ENCODE results near the gene AP5M1. TPM values are rescaled to one million over a fixed set of nuclear protein-coding genes. Genes with fewer than 3 reads are reported as not detected.

Gene AP5M1
- total and polyA plus RNA-seq, 2 of the 4 experiments (the other 2 are of a cell fraction) = 16.1 to 28.3 TPM

GRCh38 chr14:57259672-57260071 is 9.1 kb upstream of the AP5M1 start:
- ATAC-seq (ENCODE audit: low read depth) (no peak), DNase-seq (no peak)
- no peak overlapping the region for H2AK5ac ChIP-seq (ENCODE audit: low read depth, low read length)
- H3K9me1 ChIP-seq (ENCODE audit: insufficient read depth, low read length) = no peaks in the 10 kb centered on the region; the same call in 1 of the 2 replicates
- no CpG with 5 or more reads among the region's 1 CpG for WGBS, 2 experiments (ENCODE audit: extremely low coverage in 2 of 2, insufficient read length in 1 of 2)
- H2AK9ac ChIP-seq (replicated peaks; ENCODE audit: low read depth, low read length, poor library complexity) = no peak overlapping the region
- no peak overlapping the region for H3K23ac ChIP-seq (ENCODE audit: low read depth, low read length)
- no peak overlapping the region for H2BK120ac ChIP-seq (ENCODE audit: low read depth, low read length)
- ChIA-PET CTCF (interaction anchor here (0.8 kb wide), 1 partner anchor 9 kb away, joined by 4 read pairs; no protein-coding TSS in a partner anchor), POLR2A (ENCODE audit: unreplicated experiment) (no interaction called here)
- no peak overlapping the region for H3K4me3 ChIP-seq (ENCODE audit: insufficient read depth, low read depth, low read length)
- no peaks in the 10 kb centered on the region; the same call in 1 of the 2 replicates for H3K4me1 ChIP-seq (ENCODE audit: control insufficient read depth, insufficient read depth, low read length)
- intact Hi-C loops (cut with micrococcal nuclease) = no loop called here
- in situ Hi-C loops (cut with MboI; ENCODE audit: low sequenced_read_pairs) = loop anchor here (25.0 kb wide), 1 partner anchor 978 kb away; the partner anchor contains the start of gene PSMA3
- no peak overlapping the region for H3K56ac ChIP-seq (ENCODE audit: extremely low read depth, insufficient read depth, low read length)
- no peak overlapping the region for H2BK15ac ChIP-seq (ENCODE audit: low read depth, low read length)
- no peak overlapping the region for H4K8ac ChIP-seq (ENCODE audit: low read depth in 2 of 2, low read length in 2 of 2)
- no peaks in the 10 kb centered on the region for H3K27me3 ChIP-seq (ENCODE audit: control insufficient read depth, insufficient read depth, low read length)
- no peak for TF ChIP-seq CHD1 (IDR thresholded peaks at IDR 0.05; ENCODE audit: low read depth, low read length)
- no peak for TF ChIP-seq RFX5 (IDR thresholded peaks at IDR 0.05; ENCODE audit: low read depth, low read length)
- TF ChIP-seq CTCF (conservative IDR thresholded peaks at IDR 0.05; ENCODE audit: low read depth, low read length) = no peak
- no TSS peak for BruUV-seq (replicated peaks)
- no peak overlapping the region for H3K4me2 ChIP-seq (ENCODE audit: low read depth, low read length)
- no peak overlapping the region for H4K91ac ChIP-seq (ENCODE audit: insufficient read depth, low read depth, low read length)
- no peak overlapping the region for H3K18ac ChIP-seq (ENCODE audit: low read depth, low read length)
- H3K4ac ChIP-seq (ENCODE audit: low read depth, low read length) = no peak overlapping the region
- H3K79me1 ChIP-seq (ENCODE audit: low read depth in 1 of 2, low read length in 2 of 2) = peaks cover 37 to 63% of the 10 kb centered on the region in 2 experiments
- H2BK20ac ChIP-seq (ENCODE audit: low read depth, low read length) = no peak overlapping the region
- dilution Hi-C loops (cut with HindIII; ENCODE audit: low sequenced_read_pairs, unreplicated experiment) = no loop called here
- H2AFZ ChIP-seq (replicated peaks; ENCODE audit: low read length, poor library complexity) = no peak overlapping the region
- H3K14ac ChIP-seq (replicated peaks; ENCODE audit: low read depth, low read length) = no peak overlapping the region
- H3K9ac ChIP-seq (ENCODE audit: low read depth, low read length) = no peak overlapping the region
- no peak overlapping the region for H3K27ac ChIP-seq (ENCODE audit: insufficient read depth, low read length)
- H2BK5ac ChIP-seq (ENCODE audit: low read depth, low read length, poor library complexity, severe bottlenecking) = no peak overlapping the region
- H4K20me1 ChIP-seq (ENCODE audit: insufficient read depth, low read length) = peaks cover 48% of the 10 kb centered on the region
- no peaks in the 10 kb centered on the region for H3K9me3 ChIP-seq (ENCODE audit: control insufficient read depth, insufficient read depth, low read length)
- H4K5ac ChIP-seq (ENCODE audit: low read depth, low read length) = no peak overlapping the region
- peaks cover 2% of the 10 kb centered on the region; the same call in 1 of the 2 replicates for H3K36me3 ChIP-seq (ENCODE audit: control insufficient read depth, insufficient read depth, low read length)
